HG02943 (cell line): Measurements from ENCODE around the gene GJD3.

Source experiments
- ATAC-seq: cut with Tn5 transposase; IDR thresholded peaks from one replicate; pipeline ENCODE4 v1.9.1; 2021; ENCODE audit warnings: mild to moderate bottlenecking, low read depth, moderate library complexity; ENCODE audit not compliant: unreplicated experiment

The GJD3 gene

GRCh38 chr17:40326832-40327199 is 37.7 kb downstream of the GJD3 start:
- no peak for ATAC-seq

GRCh38 chr17:40326014-40326831 is 38.3 kb downstream of the GJD3 start:
- ATAC-seq: no peak

GRCh38 chr17:40325156-40326013 is 39.2 kb downstream of the GJD3 start:
- ATAC-seq: no peak

- ATAC-seq: no peak
Observed at GRCh38 chr17:40323391-40324381, 40.9 kb downstream of the GJD3 start.

- ATAC-seq: no peak
Observed at GRCh38 chr17:40322358-40323315, 41.9 kb downstream of the GJD3 start.

GRCh38 chr17:40321961-40322357 is 42.6 kb downstream of the GJD3 start:
- no peak for ATAC-seq

- no peak for ATAC-seq
Observed at GRCh38 chr17:40321524-40321929, 43.0 kb downstream of the GJD3 start.

- no peak for ATAC-seq
Observed at GRCh38 chr17:40320756-40321523, 43.6 kb downstream of the GJD3 start.

- ATAC-seq: no peak
Observed at GRCh38 chr17:40319651-40320540, 44.6 kb downstream of the GJD3 start.

- ATAC-seq: no peak
Observed at GRCh38 chr17:40318830-40319391, 45.6 kb downstream of the GJD3 start.

GRCh38 chr17:40317880-40318829 is 46.4 kb downstream of the GJD3 start:
- ATAC-seq: peak; percentile 51

GRCh38 chr17:40317345-40317873 is 47.1 kb downstream of the GJD3 start:
- ATAC-seq: no peak

GRCh38 chr17:40316571-40317344 is 47.8 kb downstream of the GJD3 start:
- ATAC-seq: no peak

- no peak for ATAC-seq
Observed at GRCh38 chr17:40315678-40316570, 48.6 kb downstream of the GJD3 start.
